ENCODE measurements around the gene STAC2.

STAC2 gene

GRCh38 chr17:39231591-39232551 lies 6.1 kb upstream of the STAC2 start:
- no peak for DNase-seq

DNA sequence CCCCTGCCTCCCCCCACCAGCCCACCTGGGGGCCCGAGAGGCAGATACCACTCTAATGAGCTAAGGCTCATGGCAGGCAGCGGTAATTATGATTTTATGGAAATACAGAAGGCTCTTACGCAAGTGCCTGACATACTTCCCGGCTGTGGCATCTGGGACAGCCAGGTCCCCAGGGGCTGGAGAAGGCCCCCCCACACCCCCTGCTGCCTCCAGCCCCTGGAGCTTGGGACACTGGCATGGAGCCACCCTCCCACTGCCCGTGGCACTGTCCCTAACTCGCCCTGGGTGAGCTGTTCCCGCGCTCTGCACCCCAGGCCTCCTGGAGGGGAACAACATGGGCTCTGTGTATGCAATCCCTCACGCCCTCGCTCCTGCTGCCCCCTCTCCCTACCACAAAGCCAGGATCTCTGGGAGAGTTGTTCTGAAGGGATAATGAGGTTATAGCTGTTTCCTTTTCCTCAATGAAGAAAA lies 5.4 kb upstream of the STAC2 start:
- no peak for DNase-seq

DNA sequence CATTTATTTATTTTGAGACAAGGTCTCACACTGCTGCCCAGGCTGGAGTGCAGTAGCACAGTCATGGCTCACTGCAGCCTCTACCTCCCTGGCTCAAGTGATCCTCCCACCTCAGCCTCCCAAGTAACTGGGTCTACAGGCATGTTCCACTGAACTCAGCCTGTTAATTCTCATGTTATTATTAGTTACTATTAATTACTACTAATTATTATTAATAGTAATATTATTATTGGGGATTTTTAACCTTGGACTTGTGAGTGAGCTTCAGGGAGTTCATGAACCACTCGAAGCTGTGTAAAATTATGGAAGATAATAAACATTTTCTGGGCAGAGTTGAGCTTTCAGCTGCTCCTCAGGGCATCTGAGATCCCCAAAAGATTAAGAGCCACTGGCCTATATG lies 4.6 kb upstream of the STAC2 start:
- DNase-seq, result no peak

DNA sequence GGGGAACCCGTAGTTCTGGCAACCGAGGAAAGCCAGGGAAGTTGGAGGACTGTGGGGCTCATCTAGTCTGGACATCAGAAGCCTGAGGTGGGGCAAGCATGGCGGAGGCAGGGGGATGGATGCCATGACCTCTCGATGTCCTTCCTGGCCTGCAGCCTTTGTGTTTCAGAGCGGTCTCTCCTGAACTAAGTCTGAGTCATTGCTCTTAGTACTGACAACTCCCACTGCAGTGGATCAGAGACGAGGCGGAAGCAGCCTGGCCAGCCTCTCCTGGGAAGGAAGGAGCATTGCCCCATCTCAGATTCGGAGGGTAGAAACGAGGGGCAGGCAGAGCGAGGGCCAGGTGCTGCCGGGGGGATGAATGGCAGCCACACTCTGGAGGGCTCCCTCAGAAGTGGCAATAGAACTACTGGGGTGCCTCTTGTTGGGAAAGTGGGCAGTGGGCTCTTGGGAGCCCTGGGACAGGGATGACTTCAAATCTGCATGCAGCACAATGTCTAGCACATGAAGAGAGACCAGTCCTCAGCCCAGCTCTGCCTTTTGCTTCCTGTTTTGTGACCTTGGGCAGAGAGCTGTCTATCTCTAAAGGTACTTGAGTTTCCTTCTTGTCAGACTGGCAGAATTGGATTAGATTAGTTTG lies 3.6 kb upstream of the STAC2 start:
- no peak for DNase-seq

- DNase-seq, result no peak
Measured at GRCh38 chr17:39227364-39227919, 1.7 kb upstream of the STAC2 start.

GRCh38 chr17:39225959-39226683 lies 376 bp upstream of the STAC2 start:
- DNase-seq, result no peak

GRCh38 chr17:39224778-39225307 lies 902 bp downstream of the STAC2 start:
- DNase-seq, result no peak

- DNase-seq, result no peak
Measured at GRCh38 chr17:39223907-39224777, 1.6 kb downstream of the STAC2 start.

DNA sequence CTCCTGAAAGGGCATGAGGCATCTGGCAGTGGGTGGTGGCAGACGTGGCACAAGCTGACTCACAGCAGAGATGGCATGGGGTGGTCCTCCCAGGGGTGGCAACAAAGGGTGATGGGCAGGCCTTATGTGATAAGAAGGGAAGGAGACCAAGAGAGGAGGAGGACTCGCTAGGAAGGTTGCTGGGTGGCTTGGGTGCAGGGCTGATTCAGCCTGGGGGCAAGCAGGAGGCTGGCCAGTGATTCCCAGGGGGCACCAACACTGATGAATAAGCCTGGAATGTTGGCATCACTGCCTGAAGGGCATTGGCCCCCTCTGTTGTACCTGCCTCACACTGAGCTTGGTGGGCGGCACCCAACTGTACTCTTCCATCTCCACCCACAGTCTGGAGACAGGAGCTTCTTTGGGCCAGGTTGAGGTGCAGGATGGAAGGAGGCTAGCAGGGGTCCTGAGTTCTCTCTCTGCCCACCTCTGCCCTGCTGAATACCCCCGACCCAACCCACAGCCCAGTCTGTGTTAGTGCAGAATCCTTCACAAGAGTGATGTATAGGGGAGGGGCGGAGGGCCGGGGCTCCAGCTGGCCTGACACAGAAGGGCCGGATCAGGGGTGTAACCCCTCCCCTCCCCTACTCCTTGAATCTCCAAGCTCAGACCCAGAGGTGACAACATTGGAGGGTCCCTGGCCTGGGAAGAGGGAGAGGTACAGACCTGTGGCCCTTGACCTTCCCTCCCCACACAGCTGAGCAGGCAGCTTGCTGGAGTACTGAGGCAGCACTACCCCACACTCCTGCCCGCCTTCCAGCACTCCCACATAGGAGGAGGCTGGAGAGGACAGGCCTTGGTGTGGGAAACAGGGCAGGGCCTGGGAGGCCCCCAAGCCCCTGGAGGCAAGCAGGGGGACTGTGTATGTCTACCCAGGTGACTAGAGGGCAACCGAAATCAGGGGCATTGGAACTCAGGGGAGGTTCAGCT lies 2.6 kb downstream of the STAC2 start:
- DNase-seq, result no peak

DNA sequence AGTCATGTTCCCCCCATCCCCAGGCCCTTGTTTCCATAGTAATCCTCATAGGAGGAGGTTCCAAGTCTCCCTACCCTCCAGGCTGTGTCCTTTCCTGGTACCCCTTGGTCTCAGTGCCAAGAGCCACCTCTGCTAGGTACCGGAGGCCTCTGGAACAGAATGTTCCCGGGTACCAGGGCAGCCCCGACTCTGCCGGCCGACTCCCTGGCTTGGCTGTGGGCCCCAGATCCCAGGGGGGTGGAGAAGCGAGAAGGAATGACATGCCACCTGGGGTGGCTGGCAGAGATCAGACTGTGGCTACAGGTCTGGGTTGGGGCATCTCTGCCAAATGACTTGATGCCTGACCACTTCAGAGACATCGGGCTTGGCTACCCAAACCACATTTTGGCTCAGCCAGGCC lies 3.6 kb downstream of the STAC2 start:
- DNase-seq, result no peak

DNA sequence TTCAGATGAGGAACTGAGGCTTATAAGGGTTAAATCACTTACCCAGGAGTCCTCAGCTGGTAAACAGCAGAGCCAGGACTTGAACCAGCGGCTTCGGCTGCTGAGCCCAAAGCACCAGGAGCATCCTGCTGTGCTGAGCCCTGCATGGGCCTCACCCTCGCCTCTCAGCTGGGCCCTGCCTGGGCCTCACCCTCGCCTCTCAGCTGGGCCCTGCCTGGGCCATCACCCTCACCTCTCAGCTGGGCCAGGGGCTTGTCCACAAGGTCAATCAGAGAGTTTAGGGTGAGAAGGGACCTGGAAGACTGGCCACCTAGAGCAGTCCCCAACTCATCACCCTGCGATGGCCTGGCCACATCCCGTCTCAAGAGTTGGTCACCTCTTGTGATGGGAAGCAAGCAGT lies 4.2 kb downstream of the STAC2 start:
- no peak for DNase-seq

- no peak for DNase-seq
Measured at GRCh38 chr17:39219647-39220154, 6.0 kb downstream of the STAC2 start.

- no peak for DNase-seq
Measured at GRCh38 chr17:39218906-39219305, 6.8 kb downstream of the STAC2 start.

- no peak for DNase-seq
Measured at GRCh38 chr17:39217734-39218369, 7.9 kb downstream of the STAC2 start.

- no peak for DNase-seq
Measured at GRCh38 chr17:39213852-39214251, 11.9 kb downstream of the STAC2 start.

DNA sequence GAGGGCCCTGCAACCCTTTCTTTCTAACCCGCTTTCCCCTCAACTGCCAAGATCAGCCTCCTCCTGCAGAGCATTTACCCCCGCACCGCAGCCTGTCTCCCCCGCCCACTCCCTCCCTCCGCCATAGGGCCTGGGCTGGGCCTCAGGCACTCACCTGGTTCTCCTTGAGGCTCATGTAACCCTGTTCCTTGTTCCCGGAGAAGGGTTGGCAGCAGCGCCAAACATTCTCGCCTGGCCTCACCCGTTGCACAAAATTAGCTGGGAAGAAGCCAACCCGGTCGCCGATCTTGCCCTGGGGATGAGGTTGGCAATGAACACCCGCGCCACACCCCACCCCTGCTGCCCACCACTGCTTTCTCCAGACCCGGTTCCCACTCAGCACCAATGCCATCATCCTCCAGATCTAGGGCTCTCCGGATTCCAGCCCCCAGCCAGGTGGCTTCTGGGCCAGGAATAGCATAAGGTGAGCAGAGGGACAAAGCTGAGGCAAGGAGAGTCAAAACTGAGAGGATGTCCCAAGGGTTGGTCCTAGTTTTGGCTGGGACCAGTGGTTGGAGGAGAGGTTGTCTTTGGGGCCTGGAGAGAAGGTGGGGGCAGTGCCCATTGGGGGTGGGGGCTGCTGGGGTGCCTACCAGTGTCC lies 12.8 kb downstream of the STAC2 start:
- no peak for DNase-seq

DNA sequence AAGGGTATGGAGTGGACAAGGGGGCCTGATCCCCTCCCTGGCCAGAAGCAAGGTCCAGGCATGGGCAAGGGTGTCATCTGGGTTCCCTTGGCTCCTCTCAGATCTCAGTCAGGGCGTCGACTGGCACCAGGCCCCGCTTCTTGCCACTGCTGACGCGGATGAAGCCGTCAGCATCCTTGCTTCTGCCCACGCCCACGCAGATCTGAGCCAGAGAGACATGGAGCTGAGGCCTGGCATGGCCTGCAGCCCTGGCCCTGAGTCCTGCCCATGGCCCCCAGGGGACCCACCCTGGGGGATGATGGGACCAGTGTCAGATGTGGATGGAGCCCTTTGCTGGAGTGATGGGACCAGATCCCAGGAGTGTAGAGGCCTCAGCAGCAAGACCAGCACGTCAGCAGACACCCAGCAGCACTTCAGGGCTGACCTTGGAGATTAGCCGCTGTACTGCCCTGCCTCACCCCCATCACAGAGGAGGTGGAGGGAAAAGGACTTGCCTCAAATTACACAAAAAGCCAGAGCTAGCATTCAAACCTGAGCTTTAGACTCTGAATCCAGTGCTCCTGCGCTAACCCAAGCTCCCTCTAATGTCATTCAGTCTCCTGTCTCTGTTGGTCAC lies 13.4 kb downstream of the STAC2 start:
- DNase-seq, result no peak

- DNase-seq, result no peak
Measured at GRCh38 chr17:39210093-39210434, 15.7 kb downstream of the STAC2 start.

Data from kidney glomerular epithelial cell (primary cell).